AG10803 (cell line): ENCODE results near the gene LCNL1.

Source experiments
- DNase-seq: peaks from one replicate; pipeline ENCODE4 v3.0.0; 2010; ENCODE audit warnings: low read depth
- H3K4me3 ChIP-seq: 2 replicates; pipeline ENCODE4 v1.5.1; 2011; ENCODE audit warnings: mild to moderate bottlenecking, low read length, control low read depth
- TF ChIP-seq, protein P1 (sequence below): conservative IDR thresholded peaks from 2 replicates; pipeline ENCODE4 v1.5.1; 2011; ENCODE audit warnings: mild to moderate bottlenecking, low read length, control low read depth, inconsistent platforms

The LCNL1 gene

DNA sequence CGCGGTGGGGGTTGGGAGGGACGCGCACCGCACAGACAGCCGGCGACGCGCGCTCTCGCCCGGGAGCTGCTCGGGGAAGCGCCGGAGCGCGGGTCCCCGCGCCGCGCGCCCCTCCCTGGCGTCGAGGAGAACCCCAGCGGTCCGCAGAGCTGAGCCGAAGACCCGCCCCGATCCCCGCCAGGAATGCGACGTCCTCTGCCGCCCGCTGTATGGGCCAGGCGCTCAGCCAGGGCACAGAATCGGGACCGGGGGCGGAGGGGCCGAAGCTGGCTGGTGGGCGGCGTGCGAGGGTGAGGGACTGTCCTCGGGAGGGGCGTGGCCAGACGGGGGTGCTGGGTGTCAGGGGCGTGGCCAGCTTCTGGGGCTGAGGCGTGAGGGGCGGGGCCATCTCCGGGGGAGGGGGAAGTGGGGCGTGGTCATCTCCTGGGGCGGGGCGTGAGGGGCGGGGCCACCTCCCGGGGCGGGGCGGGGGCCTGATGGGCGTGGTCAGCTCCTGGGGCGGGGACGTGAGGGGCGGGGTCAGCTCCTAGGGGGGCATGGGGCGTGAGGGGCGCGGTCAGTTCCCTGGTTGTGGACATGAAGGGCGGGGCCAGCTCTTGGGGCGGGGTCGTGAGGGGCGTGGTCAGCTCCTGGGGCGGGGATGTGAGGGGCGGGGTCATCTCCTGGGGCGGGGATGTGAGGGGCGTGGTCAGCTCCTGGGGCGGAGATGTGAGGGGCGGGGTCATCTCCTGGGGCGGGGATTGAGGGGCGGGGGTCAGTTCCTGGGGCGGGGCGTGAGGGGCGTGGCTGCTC is 4.5 kb upstream of the LCNL1 start:
- TF ChIP-seq, protein P1, sequence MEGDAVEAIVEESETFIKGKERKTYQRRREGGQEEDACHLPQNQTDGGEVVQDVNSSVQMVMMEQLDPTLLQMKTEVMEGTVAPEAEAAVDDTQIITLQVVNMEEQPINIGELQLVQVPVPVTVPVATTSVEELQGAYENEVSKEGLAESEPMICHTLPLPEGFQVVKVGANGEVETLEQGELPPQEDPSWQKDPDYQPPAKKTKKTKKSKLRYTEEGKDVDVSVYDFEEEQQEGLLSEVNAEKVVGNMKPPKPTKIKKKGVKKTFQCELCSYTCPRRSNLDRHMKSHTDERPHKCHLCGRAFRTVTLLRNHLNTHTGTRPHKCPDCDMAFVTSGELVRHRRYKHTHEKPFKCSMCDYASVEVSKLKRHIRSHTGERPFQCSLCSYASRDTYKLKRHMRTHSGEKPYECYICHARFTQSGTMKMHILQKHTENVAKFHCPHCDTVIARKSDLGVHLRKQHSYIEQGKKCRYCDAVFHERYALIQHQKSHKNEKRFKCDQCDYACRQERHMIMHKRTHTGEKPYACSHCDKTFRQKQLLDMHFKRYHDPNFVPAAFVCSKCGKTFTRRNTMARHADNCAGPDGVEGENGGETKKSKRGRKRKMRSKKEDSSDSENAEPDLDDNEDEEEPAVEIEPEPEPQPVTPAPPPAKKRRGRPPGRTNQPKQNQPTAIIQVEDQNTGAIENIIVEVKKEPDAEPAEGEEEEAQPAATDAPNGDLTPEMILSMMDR = no peak
- peak; percentile 39 for DNase-seq
- peak overlapping the region; percentile 60 for H3K4me3 ChIP-seq

DNA sequence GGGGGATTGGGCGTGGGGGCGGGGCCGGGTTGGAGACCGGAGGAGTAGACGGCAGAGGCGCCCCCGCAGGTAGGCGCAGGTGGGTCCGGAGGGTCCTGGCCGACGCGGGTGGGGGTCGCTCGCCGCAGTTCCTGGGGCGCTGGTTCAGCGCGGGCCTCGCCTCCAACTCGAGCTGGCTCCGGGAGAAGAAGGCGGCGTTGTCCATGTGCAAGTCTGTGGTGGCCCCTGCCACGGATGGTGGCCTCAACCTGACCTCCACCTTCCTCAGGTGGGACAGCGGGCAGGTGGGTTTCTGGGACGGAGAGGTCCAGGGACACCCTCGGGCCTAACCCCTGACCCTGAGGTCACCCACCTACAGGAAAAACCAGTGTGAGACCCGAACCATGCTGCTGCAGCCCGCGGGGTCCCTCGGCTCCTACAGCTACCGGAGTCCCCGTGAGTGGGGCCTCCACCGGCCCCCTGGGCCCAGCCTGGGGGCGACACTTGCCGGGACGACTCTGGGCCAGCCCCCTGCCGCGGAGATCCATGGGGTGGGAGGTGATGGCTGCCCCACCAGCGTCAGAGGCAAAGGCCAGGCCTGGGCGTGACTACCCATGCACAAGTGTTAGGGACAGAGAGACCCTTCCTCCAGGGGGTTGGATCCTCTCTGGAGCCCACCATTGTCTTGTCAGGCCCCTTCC is 3.8 kb upstream of the LCNL1 start:
- TF ChIP-seq, protein P1 = no peak
- no peak for DNase-seq
- no peak overlapping the region for H3K4me3 ChIP-seq

DNA sequence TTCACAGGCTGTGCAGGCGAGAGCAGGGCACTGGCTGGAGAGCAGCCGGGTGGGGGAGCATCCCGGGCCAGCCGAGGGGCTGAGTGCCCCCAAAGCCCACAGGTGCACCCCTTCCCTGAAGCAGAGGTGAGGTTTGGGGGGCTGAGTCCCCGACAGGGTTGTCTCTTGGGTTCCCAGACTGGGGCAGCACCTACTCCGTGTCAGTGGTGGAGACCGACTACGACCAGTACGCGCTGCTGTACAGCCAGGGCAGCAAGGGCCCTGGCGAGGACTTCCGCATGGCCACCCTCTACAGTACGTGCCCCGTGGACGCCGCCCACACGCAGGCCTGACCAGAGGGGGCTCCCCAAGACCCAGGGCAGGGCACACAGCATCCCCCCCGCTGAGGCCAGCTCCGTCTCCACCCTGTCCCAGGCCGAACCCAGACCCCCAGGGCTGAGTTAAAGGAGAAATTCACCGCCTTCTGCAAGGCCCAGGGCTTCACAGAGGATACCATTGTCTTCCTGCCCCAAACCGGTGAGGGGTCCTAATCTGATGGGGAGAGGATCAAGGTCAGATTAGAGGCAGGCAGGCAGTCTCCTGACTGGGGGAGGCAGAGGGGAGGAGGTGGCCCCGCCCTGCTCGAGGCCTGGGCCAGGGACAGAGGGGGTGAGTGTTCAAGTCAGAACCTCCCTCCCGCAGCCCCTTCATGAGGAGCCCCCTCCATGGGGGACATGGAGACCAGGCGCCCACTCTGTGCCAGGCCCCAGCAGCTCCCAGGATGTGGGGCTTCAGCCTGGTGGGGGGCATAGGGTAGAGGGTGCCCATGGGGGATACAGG is 2.8 kb upstream of the LCNL1 start:
- no peak overlapping the region for H3K4me3 ChIP-seq
- TF ChIP-seq, protein P1 = no peak
- no peak for DNase-seq

DNA sequence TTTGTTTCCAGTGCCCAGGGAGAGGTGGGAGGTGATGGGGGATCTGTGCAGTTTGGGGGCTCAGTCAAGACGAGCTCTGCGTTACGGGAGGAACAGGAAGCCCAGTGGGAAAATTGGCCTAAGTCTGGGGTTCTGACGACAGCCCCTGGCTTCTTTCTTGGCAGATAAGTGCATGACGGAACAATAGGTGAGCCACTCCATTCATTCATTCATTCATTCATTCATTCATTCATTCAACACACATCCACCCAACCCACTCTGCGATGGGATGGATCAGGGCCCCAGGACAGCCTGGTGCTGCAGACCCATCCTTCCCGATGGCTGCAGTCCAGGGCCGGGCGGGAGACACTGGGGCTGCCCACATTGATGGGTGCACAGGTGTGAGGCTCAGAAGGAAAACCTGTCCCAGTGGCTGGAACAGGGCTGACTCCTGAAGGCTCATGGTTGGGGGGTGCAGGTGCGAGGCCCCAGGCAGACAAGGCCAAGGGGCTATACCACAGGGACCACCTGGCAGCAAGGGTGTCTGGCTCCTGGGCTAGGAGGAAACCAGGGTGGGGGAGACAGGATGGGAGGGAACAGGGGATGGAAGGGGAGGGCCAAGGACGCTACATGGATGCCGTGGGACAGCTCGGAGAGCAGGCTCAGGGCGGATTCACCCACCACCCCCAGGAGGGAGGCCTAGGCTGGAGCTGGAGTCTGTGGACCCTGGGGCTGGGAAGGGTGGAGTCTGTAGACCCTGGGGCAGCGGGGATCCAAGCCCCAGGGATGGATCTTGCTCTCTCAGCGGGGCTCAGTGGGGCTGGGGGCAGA is 1.9 kb upstream of the LCNL1 start:
- H3K4me3 ChIP-seq = no peak overlapping the region
- TF ChIP-seq, protein P1 = no peak

DNA sequence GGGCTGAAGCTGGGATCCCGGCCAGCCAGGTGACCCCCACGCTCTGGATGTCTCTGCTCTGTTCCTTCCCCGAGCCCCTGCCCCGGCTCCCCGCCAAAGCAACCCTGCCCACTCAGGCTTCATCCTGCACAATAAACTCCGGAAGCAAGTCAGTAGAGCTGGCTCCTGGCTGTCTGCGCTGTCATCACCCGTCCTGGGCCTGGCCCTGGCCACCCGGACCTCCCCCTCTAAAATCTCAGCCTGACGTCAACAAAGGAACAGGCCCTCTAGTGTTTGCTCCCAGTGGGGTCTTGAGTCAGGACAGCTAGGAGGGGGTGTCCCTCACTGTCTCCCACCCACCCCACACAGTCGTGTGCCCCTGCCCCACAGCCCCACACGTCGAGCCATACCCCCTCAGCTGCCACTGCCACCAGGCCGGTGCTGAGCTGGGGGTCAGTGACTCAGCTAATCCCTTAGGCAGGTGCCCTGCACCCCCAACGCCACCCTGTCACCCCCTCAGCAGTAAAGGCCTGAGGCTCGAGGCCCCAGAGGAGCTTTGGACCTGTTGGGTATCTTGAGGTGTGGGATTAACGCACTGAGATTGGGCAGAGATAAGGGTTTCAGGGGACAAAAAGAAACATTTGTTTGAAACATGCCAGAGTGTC is 1.1 kb upstream of the LCNL1 start:
- no peak for DNase-seq
- H3K4me3 ChIP-seq = no peak overlapping the region
- TF ChIP-seq, protein P1 = no peak

More for the DNA sequence above, 1.9 kb upstream of the LCNL1 start:
- DNase-seq = no peak

DNA sequence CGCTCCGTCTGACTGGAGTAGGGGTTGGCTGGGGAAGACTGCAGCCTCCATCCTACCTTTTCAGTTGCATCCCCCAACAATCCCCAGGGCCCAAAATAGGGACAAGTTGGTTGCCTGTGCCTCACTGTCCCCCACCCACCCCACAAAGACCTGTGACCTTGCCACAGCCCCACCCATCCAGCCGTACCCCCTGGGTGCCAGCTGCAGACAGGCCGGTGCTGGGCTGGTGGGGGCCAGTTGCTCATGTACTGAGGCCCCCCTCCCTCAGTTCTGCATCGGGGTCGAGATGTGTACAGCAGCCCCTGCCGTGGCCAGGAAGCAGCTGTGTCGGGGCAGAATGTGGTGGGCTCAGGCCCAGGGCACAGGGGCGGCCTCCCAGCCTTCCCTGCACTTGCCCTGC is 374 bp downstream of the LCNL1 start:
- TF ChIP-seq, protein P1 = no peak
- DNase-seq = no peak
- no peak overlapping the region for H3K4me3 ChIP-seq
